ENCODE measurements around the gene CTIF. TPM values are rescaled to one million over a fixed set of nuclear protein-coding genes. Genes with fewer than 3 reads are reported as not detected.

The CTIF gene
- total and polyA plus RNA-seq, 5 donors, result 41.0 to 78.2 (median 48.5) TPM

GRCh38 chr18:48834413-48835031 is 295.7 kb downstream of the CTIF start:
- peaks cover 7% of the 10 kb centered on the region for H3K4me1 ChIP-seq (ENCODE audit: control insufficient read depth, insufficient read depth, low read length)
- 43% methylated on average over 18 of the region's 18 CpGs for WGBS
- peak overlapping the region; percentile 43 for H3K27ac ChIP-seq (ENCODE audit: low read length)
- H3K9me3 ChIP-seq (ENCODE audit: control insufficient read depth, low read length), result no peaks in the 10 kb centered on the region
- H3K27me3 ChIP-seq (ENCODE audit: control insufficient read depth, insufficient read depth), result no peaks in the 10 kb centered on the region
- peak; percentile 78 to 87 for ATAC-seq
- peak; percentile 85 to 89 (median 86) for DNase-seq
- no peak overlapping the region for H3K4me3 ChIP-seq (ENCODE audit: low read length)
- intact Hi-C loops (cut with DNase I), result loop anchor here in 1 of 4 donors (10.0 kb wide), 1 partner anchor 110 kb away; no protein-coding TSS in a partner anchor

GRCh38 chr18:48835119-48835518 is 296.3 kb downstream of the CTIF start:
- Histone ChIP-seq H3K4me1 (ENCODE audit: control insufficient read depth, insufficient read depth, low read length) (peaks cover 7% of the 10 kb centered on the region), H3K27me3 (ENCODE audit: control insufficient read depth, insufficient read depth) (no peaks in the 10 kb centered on the region), H3K4me3 (ENCODE audit: low read length) (no peak overlapping the region), H3K27ac (ENCODE audit: low read length) (no peak overlapping the region), H3K9me3 (ENCODE audit: control insufficient read depth, low read length) (no peaks in the 10 kb centered on the region)
- intact Hi-C loops (cut with DNase I), result loop anchor here in 1 of 4 donors (10.0 kb wide), 1 partner anchor 110 kb away; no protein-coding TSS in a partner anchor
- DNase-seq, result peak in 2 of 3 donors; percentile 2 to 3
- ATAC-seq, result no peak
- 74% methylated on average over 3 of the region's 3 CpGs for WGBS

- H3K4me1 ChIP-seq (ENCODE audit: control insufficient read depth, insufficient read depth, low read length), result peaks cover 8% of the 10 kb centered on the region
Observed at GRCh38 chr18:48835745-48836170, 296.9 kb downstream of the CTIF start.

GRCh38 chr18:48836231-48836805 is 297.5 kb downstream of the CTIF start:
- DNase-seq (peak in 2 of 3 donors; percentile 5 to 29), ATAC-seq (no peak)
- WGBS, result 71% methylated on average over 4 of the region's 4 CpGs
- intact Hi-C loops (cut with DNase I), result loop anchor here in 1 of 4 donors (10.0 kb wide), 1 partner anchor 108 kb away; no protein-coding TSS in a partner anchor
- no peak overlapping the region for H3K27ac ChIP-seq (ENCODE audit: low read length)
- H3K9me3 ChIP-seq (ENCODE audit: control insufficient read depth, low read length), result no peaks in the 10 kb centered on the region
- peaks cover 11% of the 10 kb centered on the region for H3K4me1 ChIP-seq (ENCODE audit: control insufficient read depth, insufficient read depth, low read length)
- no peaks in the 10 kb centered on the region for H3K27me3 ChIP-seq (ENCODE audit: control insufficient read depth, insufficient read depth)
- no peak overlapping the region for H3K4me3 ChIP-seq (ENCODE audit: low read length)

More at GRCh38 chr18:48835745-48836170, 296.9 kb downstream of the CTIF start:
- no peak for ATAC-seq
- no peaks in the 10 kb centered on the region for H3K9me3 ChIP-seq (ENCODE audit: control insufficient read depth, low read length)
- 95% methylated on average over 3 of the region's 3 CpGs for WGBS
- no peak overlapping the region for H3K4me3 ChIP-seq (ENCODE audit: low read length)
- no peaks in the 10 kb centered on the region for H3K27me3 ChIP-seq (ENCODE audit: control insufficient read depth, insufficient read depth)
- intact Hi-C loops (cut with DNase I), result loop anchor here in 1 of 4 donors (10.0 kb wide), 1 partner anchor 109 kb away; no protein-coding TSS in a partner anchor
- DNase-seq, result peak; percentile 12 to 41 (median 35)
- H3K27ac ChIP-seq (ENCODE audit: low read length), result no peak overlapping the region

GRCh38 chr18:48836806-48837615 is 298.2 kb downstream of the CTIF start:
- H3K4me3 ChIP-seq (ENCODE audit: low read length), result no peak overlapping the region
- ATAC-seq, result no peak
- intact Hi-C loops (cut with DNase I), result loop anchor here in 1 of 4 donors (10.0 kb wide), 1 partner anchor 108 kb away; no protein-coding TSS in a partner anchor
- peaks cover 14% of the 10 kb centered on the region for H3K4me1 ChIP-seq (ENCODE audit: control insufficient read depth, insufficient read depth, low read length)
- WGBS, result 94% methylated on average over 13 of the region's 13 CpGs
- no peaks in the 10 kb centered on the region for H3K27me3 ChIP-seq (ENCODE audit: control insufficient read depth, insufficient read depth)
- no peaks in the 10 kb centered on the region for H3K9me3 ChIP-seq (ENCODE audit: control insufficient read depth, low read length)
- no peak overlapping the region for H3K27ac ChIP-seq (ENCODE audit: low read length)
- DNase-seq, result peak; percentile 10 to 42 (median 38)

- Histone ChIP-seq H3K27ac (ENCODE audit: low read length) (no peak overlapping the region), H3K4me1 (ENCODE audit: control insufficient read depth, insufficient read depth, low read length) (peaks cover 15% of the 10 kb centered on the region), H3K4me3 (ENCODE audit: low read length) (no peak overlapping the region), H3K27me3 (ENCODE audit: control insufficient read depth, insufficient read depth) (no peaks in the 10 kb centered on the region), H3K9me3 (ENCODE audit: control insufficient read depth, low read length) (no peaks in the 10 kb centered on the region)
- intact Hi-C loops (cut with DNase I), result loop anchor here in 1 of 4 donors (10.0 kb wide), 1 partner anchor 107 kb away; no protein-coding TSS in a partner anchor
- no peak for ATAC-seq
- WGBS, result 89% methylated on average over 3 of the region's 3 CpGs
- peak in 2 of 3 donors; percentile 9 to 32 for DNase-seq
Observed at GRCh38 chr18:48837676-48838075, 298.8 kb downstream of the CTIF start.

GRCh38 chr18:48838166-48838775 is 299.4 kb downstream of the CTIF start:
- H3K4me3 ChIP-seq (ENCODE audit: low read length), result no peak overlapping the region
- ATAC-seq, result no peak
- WGBS, result 94% methylated on average over 12 of the region's 12 CpGs
- H3K27ac ChIP-seq (ENCODE audit: low read length), result no peak overlapping the region
- intact Hi-C loops (cut with DNase I), result loop anchor here in 1 of 4 donors (10.0 kb wide), 1 partner anchor 107 kb away; no protein-coding TSS in a partner anchor
- H3K27me3 ChIP-seq (ENCODE audit: control insufficient read depth, insufficient read depth), result no peaks in the 10 kb centered on the region
- H3K4me1 ChIP-seq (ENCODE audit: control insufficient read depth, insufficient read depth, low read length), result peaks cover 17% of the 10 kb centered on the region
- H3K9me3 ChIP-seq (ENCODE audit: control insufficient read depth, low read length), result no peaks in the 10 kb centered on the region
- peak; percentile 2 to 13 (median 9) for DNase-seq

- no peaks in the 10 kb centered on the region for H3K27me3 ChIP-seq (ENCODE audit: control insufficient read depth, insufficient read depth)
- intact Hi-C loops (cut with DNase I), result loop anchor here in 1 of 4 donors (10.0 kb wide), 1 partner anchor 106 kb away; no protein-coding TSS in a partner anchor
- H3K9me3 ChIP-seq (ENCODE audit: control insufficient read depth, low read length), result no peaks in the 10 kb centered on the region
- WGBS, result 69% methylated on average over 10 of the region's 10 CpGs
- H3K4me1 ChIP-seq (ENCODE audit: control insufficient read depth, insufficient read depth, low read length), result peaks cover 17% of the 10 kb centered on the region
- DNase-seq, result peak; percentile 31 to 62 (median 59)
- no peak for ATAC-seq
- H3K27ac ChIP-seq (ENCODE audit: low read length), result peak overlapping the region; percentile 46
- no peak overlapping the region for H3K4me3 ChIP-seq (ENCODE audit: low read length)
Observed at GRCh38 chr18:48838921-48839818, 300.3 kb downstream of the CTIF start.

GRCh38 chr18:48839819-48840490 is 301.1 kb downstream of the CTIF start:
- Histone ChIP-seq H3K27ac (ENCODE audit: low read length) (peak overlapping the region; percentile 46), H3K9me3 (ENCODE audit: control insufficient read depth, low read length) (no peaks in the 10 kb centered on the region), H3K27me3 (ENCODE audit: control insufficient read depth, insufficient read depth) (no peaks in the 10 kb centered on the region), H3K4me1 (ENCODE audit: control insufficient read depth, insufficient read depth, low read length) (peaks cover 21% of the 10 kb centered on the region), H3K4me3 (ENCODE audit: low read length) (no peak overlapping the region)
- ATAC-seq (no peak), DNase-seq (peak; percentile 9 to 41 (median 11))
- 76% methylated on average over 7 of the region's 7 CpGs for WGBS
- intact Hi-C loops (cut with DNase I), result loop anchor here in 2 of 4 donors (10.0 kb wide), 2 partner anchors 55 to 105 kb away; no protein-coding TSS in a partner anchor
